Body of pancreas (tissue), 4 donors: ENCODE data around the gene MAPK1. TPM values are rescaled to one million over a fixed set of nuclear protein-coding genes. Genes with fewer than 3 reads are reported as not detected.
"Not testable (repeated sequence)": the region's sequence is repeated elsewhere in the genome, so short reads cannot be mapped to it uniquely, and the experiment has no call there.

Experiments
- ATAC-seq: fragments of 150-250 bp; one replicate; pipeline ENCODE4 v1.9.1; 2016
- DNase-seq, 4 donors: peaks; one replicate each; pipeline ENCODE4 v3.0.0-alpha.2; 2019
- H3K27ac ChIP-seq, 4 donors: fragments of 200-600 bp; sonication (generic); 1 replicate in 3 of 4; 2 replicates in 1 of 4; pipeline versions ENCODE4 v1.5.1 to v1.6.1; 2016 to 2019; ENCODE audit warnings: mild to moderate bottlenecking in 1 of 4, mixed read lengths in 1 of 4, moderate library complexity in 1 of 4
- H3K27me3 ChIP-seq, 2 donors: fragments of 200-600 bp; sonication (generic); one replicate each; pipeline ENCODE4 v1.6.0; 2016; ENCODE audit warnings: mild to moderate bottlenecking in 1 of 2
- H3K36me3 ChIP-seq, 2 donors: fragments of 200-600 bp; sonication (generic); replicated peaks in 1 of 2; 2 replicates each; pipeline ENCODE4 v1.5.1; 2016; ENCODE audit warnings: low read depth in 2 of 2; ENCODE audit not compliant: insufficient read depth in 1 of 2
- H3K4me1 ChIP-seq: fragments of 200-600 bp; sonication (generic); one replicate; pipeline ENCODE4 v1.6.0; 2016
- H3K4me3 ChIP-seq, 2 donors: fragments of 200-600 bp; sonication (generic); 1 replicate in 1 of 2; 2 replicates in 1 of 2; pipeline ENCODE4 v1.5.1; 2016 to 2019
- H3K9me3 ChIP-seq, 3 donors: fragments of 200-600 bp; sonication (generic); 1 replicate in 2 of 3; 2 replicates in 1 of 3; pipeline ENCODE4 v1.5.1; 2016
- CTCF ChIP-seq, 7 experiments: fragments of 450-650 bp in 4 of 7; fragments of 200-600 bp in 3 of 7; sonication (generic) in 3 of 7; IDR thresholded peaks; one replicate each; pipeline ENCODE4 v1.5.1; 2016 to 2019; ENCODE audit warnings: antibody characterized with exemption in 7 of 7
- POLR2A ChIP-seq, 3 donors: fragments of 450-650 bp; IDR thresholded peaks; one replicate each; pipeline ENCODE4 v1.6.1; 2016; ENCODE audit warnings: antibody characterized with exemption in 3 of 3, mild to moderate bottlenecking in 2 of 3
- WGBS, 2 donors: methylation state at CpG; one replicate each; pipeline ENCODE4 v1.1.5; 2017; 5-methylcytosine and 5-hydroxymethylcytosine counted together
- intact Hi-C: fragments of 100-400 bp; cut with DNase I; formaldehyde crosslinking; loops from one replicate; pipeline ENCODE4 v1.15.1; 2023
- total RNA-seq, 2 donors: library from RNA; depleted of rRNA; stranded (reverse); fragments of >200 nt; gene quantifications; one replicate each; pipeline ENCODE4 v1.1.0, GENCODE V29; 2016

Gene MAPK1
- total RNA-seq, 2 donors from 2014 or later = 25.4 to 44.1 TPM

GRCh38 chr22:21839765-21840140 is 27.7 kb downstream of the MAPK1 start:
- 78 to 85% methylated on average over 1 of the region's 1 CpG for WGBS, 2 donors
- intact Hi-C loops = no loop called here
- peaks cover 29% of the 10 kb centered on the region for H3K4me1 ChIP-seq

GRCh38 chr22:21839104-21839764 is 28.2 kb downstream of the MAPK1 start:
- peaks cover 27% of the 10 kb centered on the region for H3K4me1 ChIP-seq
- intact Hi-C loops, ATAC-seq, H3K9me3 ChIP-seq, H3K4me3 ChIP-seq, DNase-seq, H3K27ac ChIP-seq, H3K36me3 ChIP-seq, H3K27me3 ChIP-seq: not testable (repeated sequence)
- 86 to 89% methylated on average over 10 of the region's 10 CpGs for WGBS, 2 donors

More at GRCh38 chr22:21839765-21840140, 27.7 kb downstream of the MAPK1 start:
- Histone ChIP-seq H3K36me3 (no peaks in the 10 kb centered on the region), H3K4me3 (no peak overlapping the region), H3K27me3 (no peaks in the 10 kb centered on the region), H3K9me3 (no peaks in the 10 kb centered on the region), H3K27ac (no peak overlapping the region)
- ATAC-seq (no peak), DNase-seq (no peak)
- TF ChIP-seq POLR2A (IDR thresholded peaks at IDR 0.05) = no peak
- TF ChIP-seq CTCF (IDR thresholded peaks at IDR 0.05) = no peak

- H3K27ac ChIP-seq = peak overlapping the region in 2 of 4 donors; percentile 44 to 62
- H3K9me3 ChIP-seq = no peaks in the 10 kb centered on the region
- H3K4me3 ChIP-seq = no peak overlapping the region
- intact Hi-C loops = no loop called here
- DNase-seq (peak in 1 of 4 donors; percentile 18), ATAC-seq (peak; percentile 75)
- H3K4me1 ChIP-seq = peaks cover 24% of the 10 kb centered on the region
- TF ChIP-seq POLR2A (IDR thresholded peaks at IDR 0.05) (no peak), CTCF (IDR thresholded peaks at IDR 0.05) (no peak)
- no peaks in the 10 kb centered on the region for H3K27me3 ChIP-seq
- no peaks in the 10 kb centered on the region for H3K36me3 ChIP-seq
- 39 to 61% methylated on average over 4 of the region's 4 CpGs for WGBS, 2 donors
Observed at GRCh38 chr22:21837248-21837979, 30.0 kb downstream of the MAPK1 start.

- WGBS, 2 donors = 91 to 93% methylated on average over 15 of the region's 15 CpGs
- H3K9me3 ChIP-seq, H3K27ac ChIP-seq, H3K27me3 ChIP-seq, H3K4me3 ChIP-seq, intact Hi-C loops, DNase-seq, H3K36me3 ChIP-seq, ATAC-seq: not testable (repeated sequence)
- peaks cover 27% of the 10 kb centered on the region for H3K4me1 ChIP-seq
Observed at GRCh38 chr22:21836486-21836885, 31.0 kb downstream of the MAPK1 start.

- Histone ChIP-seq H3K36me3 (no peaks in the 10 kb centered on the region), H3K4me3 (no peak overlapping the region), H3K4me1 (peaks cover 27% of the 10 kb centered on the region), H3K27me3 (no peaks in the 10 kb centered on the region), H3K27ac (no peak overlapping the region), H3K9me3 (no peaks in the 10 kb centered on the region)
- ATAC-seq (no peak), DNase-seq (no peak)
- intact Hi-C loops = no loop called here
- 35 to 36% methylated on average over 2 of the region's 2 CpGs for WGBS, 2 donors
- no peak for TF ChIP-seq CTCF (IDR thresholded peaks at IDR 0.05)
- TF ChIP-seq POLR2A (IDR thresholded peaks at IDR 0.05) = no peak
Observed at GRCh38 chr22:21835378-21835777, 32.1 kb downstream of the MAPK1 start.
